GM23248 (cell line): ENCODE data around the gene PSORS1C1. TPM values are rescaled to one million over a fixed set of nuclear protein-coding genes. Genes with fewer than 3 reads are reported as not detected.

Source experiments
- DNase-seq: peaks from one replicate; pipeline ENCODE4 v3.0.0-alpha.2; 2015
- H2AFZ ChIP-seq: fragments of 200-600 bp; sonication (generic); 2 replicates; pipeline ENCODE4 v1.6.1; 2016; ENCODE audit warnings: antibody characterized with exemption
- H3F3A ChIP-seq: fragments of 200-600 bp; sonication (generic); 2 replicates; pipeline ENCODE4 v1.6.1; 2016; ENCODE audit warnings: mild to moderate bottlenecking, antibody characterized with exemption, mixed run types; ENCODE audit not compliant: insufficient read depth
- H3K27ac ChIP-seq: fragments of 200-600 bp; sonication (generic); 2 replicates; pipeline ENCODE4 v1.5.1; 2016; ENCODE audit warnings: mild to moderate bottlenecking
- H3K27me3 ChIP-seq: fragments of 200-600 bp; sonication (generic); replicated peaks from 2 replicates; pipeline ENCODE4 v1.6.1; 2016; ENCODE audit warnings: mild to moderate bottlenecking; ENCODE audit not compliant: insufficient read depth
- H3K36me3 ChIP-seq: fragments of 200-600 bp; sonication (generic); 2 replicates; pipeline ENCODE4 v1.6.1; 2016; ENCODE audit warnings: low read depth, mild to moderate bottlenecking
- H3K4me1 ChIP-seq: fragments of 200-600 bp; sonication (generic); 2 replicates; pipeline ENCODE4 v1.6.1; 2016; ENCODE audit warnings: mild to moderate bottlenecking; ENCODE audit not compliant: insufficient read depth
- H3K4me2 ChIP-seq: fragments of 200-600 bp; sonication (generic); one replicate; pipeline ENCODE4 v1.6.1; 2016; ENCODE audit warnings: mild to moderate bottlenecking; ENCODE audit not compliant: unreplicated experiment
- H3K4me3 ChIP-seq: fragments of 200-600 bp; sonication (generic); 2 replicates; pipeline ENCODE4 v1.5.1; 2016; ENCODE audit warnings: mild to moderate bottlenecking
- H3K79me2 ChIP-seq: fragments of 200-600 bp; sonication (generic); 2 replicates; pipeline ENCODE4 v1.6.1; 2016; ENCODE audit warnings: mild to moderate bottlenecking; ENCODE audit not compliant: insufficient read depth
- H3K9ac ChIP-seq: fragments of 200-600 bp; sonication (generic); 2 replicates; pipeline ENCODE4 v1.6.1; 2016; ENCODE audit warnings: mild to moderate bottlenecking
- H3K9me2 ChIP-seq: fragments of 200-600 bp; sonication (generic); 2 replicates; pipeline ENCODE4 v1.6.1; 2016; ENCODE audit warnings: mixed run types, mild to moderate bottlenecking, moderate library complexity; ENCODE audit not compliant: insufficient read depth
- H3K9me3 ChIP-seq: fragments of 200-600 bp; sonication (generic); one replicate; pipeline ENCODE4 v1.6.1; 2017; ENCODE audit warnings: low read depth
- H4K20me1 ChIP-seq: fragments of 200-600 bp; sonication (generic); 2 replicates; pipeline ENCODE4 v1.6.0; 2016; ENCODE audit not compliant: insufficient read depth
- EZH2 ChIP-seq: fragments of 200-600 bp; sonication (generic); IDR thresholded peaks from 2 replicates; pipeline ENCODE4 v1.6.1; 2018; ENCODE audit warnings: antibody characterized with exemption, mild to moderate bottlenecking; ENCODE audit not compliant: insufficient read depth, poor library complexity, severe bottlenecking
- EZH2phosphoT487 ChIP-seq: fragments of 200-600 bp; sonication (generic); IDR thresholded peaks from 2 replicates; pipeline ENCODE4 v1.6.1; 2018; ENCODE audit warnings: antibody characterized with exemption, moderate library complexity, mild to moderate bottlenecking, low read depth; ENCODE audit not compliant: insufficient read depth
- WGBS, 2 experiments: methylation state at CpG; one replicate each; pipeline ENCODE4 v1.1.6; 2015 to 2017; ENCODE audit warnings: low lambda C conversion rate in 2 of 2, low coverage in 1 of 2; ENCODE audit errors: missing lambda C conversion rate in 2 of 2; 5-methylcytosine and 5-hydroxymethylcytosine counted together
- in situ Hi-C: fragments of 300-500 bp; cut with MboI; formaldehyde crosslinking; loops from 2 replicates; pipeline ENCODE4 v1.15.0; 2020
- polyA plus RNA-seq: library from polyadenylated mRNA; unstranded; fragments of >200 nt; fragmentation: Nextera tagmentation; extraction: Ambion mirVana; gene quantifications from 2 replicates; pipeline ENCODE4 v1.2.1, GENCODE V29; 2016
- total RNA-seq: library from RNA; depleted of rRNA; stranded (reverse); fragments of >200 nt; shearing (Covaris generic); gene quantifications from 2 replicates; pipeline ENCODE4 v1.2.3, GENCODE V29; 2014

PSORS1C1 gene
- total and polyA plus RNA-seq, 2 experiments from 2014 or later, result 0.22 to 2.6 TPM

GRCh38 chr6:31173406-31173805, 58.8 kb downstream of the PSORS1C1 start:
- no peaks in the 10 kb centered on the region for H3K36me3 ChIP-seq
- H3K4me3 ChIP-seq, result no peak overlapping the region
- TF ChIP-seq EZH2phosphoT487 (no peak), EZH2 (no peak)
- H3K4me1 ChIP-seq, result peaks cover 13% of the 10 kb centered on the region
- peaks cover 18% of the 10 kb centered on the region; the same call in 1 of the 2 replicates for H3F3A ChIP-seq
- no peak overlapping the region for H3K9ac ChIP-seq
- no peaks in the 10 kb centered on the region for H3K9me3 ChIP-seq
- H3K27me3 ChIP-seq, result no peaks in the 10 kb centered on the region
- WGBS, 2 experiments, result 66 to 75% methylated on average over 3 of the region's 3 CpGs
- no peak for DNase-seq
- in situ Hi-C loops, result no loop called here
- no peaks in the 10 kb centered on the region for H3K9me2 ChIP-seq
- H3K4me2 ChIP-seq, result no peak overlapping the region
- H3K79me2 ChIP-seq, result no peaks in the 10 kb centered on the region
- no peak overlapping the region for H3K27ac ChIP-seq
- H4K20me1 ChIP-seq, result no peaks in the 10 kb centered on the region
- no peak overlapping the region for H2AFZ ChIP-seq

GRCh38 chr6:31174378-31174777, 59.8 kb downstream of the PSORS1C1 start:
- no peak for TF ChIP-seq EZH2
- no peak for TF ChIP-seq EZH2phosphoT487

GRCh38 chr6:31175971-31176370, 61.4 kb downstream of the PSORS1C1 start:
- no peak for TF ChIP-seq EZH2phosphoT487
- no peak for TF ChIP-seq EZH2
- Histone ChIP-seq H3K27me3 (no peaks in the 10 kb centered on the region), H2AFZ (peak overlapping the region; percentile 74), H3K79me2 (no peaks in the 10 kb centered on the region), H3K27ac (peak overlapping the region; percentile 51), H3F3A (peaks cover 12% of the 10 kb centered on the region; the same call in 1 of the 2 replicates), H3K4me1 (peaks cover 13% of the 10 kb centered on the region), H3K9me2 (no peaks in the 10 kb centered on the region), H3K4me2 (peak overlapping the region; percentile 54), H3K9ac (peak overlapping the region; percentile 31; the same call in 1 of the 2 replicates), H3K4me3 (no peak overlapping the region), H3K36me3 (no peaks in the 10 kb centered on the region), H3K9me3 (no peaks in the 10 kb centered on the region), H4K20me1 (no peaks in the 10 kb centered on the region)
- WGBS, 2 experiments, result 31 to 35% methylated on average over 3 of the region's 3 CpGs
- in situ Hi-C loops, result no loop called here
- DNase-seq, result peak; percentile 69

More at GRCh38 chr6:31174378-31174777, 59.8 kb downstream of the PSORS1C1 start:
- Histone ChIP-seq H3K4me2 (no peak overlapping the region), H2AFZ (no peak overlapping the region), H4K20me1 (no peaks in the 10 kb centered on the region), H3K9me3 (no peaks in the 10 kb centered on the region), H3K9me2 (no peaks in the 10 kb centered on the region), H3K4me1 (peaks cover 13% of the 10 kb centered on the region), H3F3A (peaks cover 12% of the 10 kb centered on the region; the same call in 1 of the 2 replicates), H3K79me2 (no peaks in the 10 kb centered on the region), H3K27ac (no peak overlapping the region), H3K27me3 (no peaks in the 10 kb centered on the region), H3K36me3 (no peaks in the 10 kb centered on the region), H3K9ac (no peak overlapping the region), H3K4me3 (no peak overlapping the region)
- no peak for DNase-seq
- WGBS, 2 experiments, result 91 to 96% methylated on average over 5 of the region's 5 CpGs
- in situ Hi-C loops, result no loop called here

DNA sequence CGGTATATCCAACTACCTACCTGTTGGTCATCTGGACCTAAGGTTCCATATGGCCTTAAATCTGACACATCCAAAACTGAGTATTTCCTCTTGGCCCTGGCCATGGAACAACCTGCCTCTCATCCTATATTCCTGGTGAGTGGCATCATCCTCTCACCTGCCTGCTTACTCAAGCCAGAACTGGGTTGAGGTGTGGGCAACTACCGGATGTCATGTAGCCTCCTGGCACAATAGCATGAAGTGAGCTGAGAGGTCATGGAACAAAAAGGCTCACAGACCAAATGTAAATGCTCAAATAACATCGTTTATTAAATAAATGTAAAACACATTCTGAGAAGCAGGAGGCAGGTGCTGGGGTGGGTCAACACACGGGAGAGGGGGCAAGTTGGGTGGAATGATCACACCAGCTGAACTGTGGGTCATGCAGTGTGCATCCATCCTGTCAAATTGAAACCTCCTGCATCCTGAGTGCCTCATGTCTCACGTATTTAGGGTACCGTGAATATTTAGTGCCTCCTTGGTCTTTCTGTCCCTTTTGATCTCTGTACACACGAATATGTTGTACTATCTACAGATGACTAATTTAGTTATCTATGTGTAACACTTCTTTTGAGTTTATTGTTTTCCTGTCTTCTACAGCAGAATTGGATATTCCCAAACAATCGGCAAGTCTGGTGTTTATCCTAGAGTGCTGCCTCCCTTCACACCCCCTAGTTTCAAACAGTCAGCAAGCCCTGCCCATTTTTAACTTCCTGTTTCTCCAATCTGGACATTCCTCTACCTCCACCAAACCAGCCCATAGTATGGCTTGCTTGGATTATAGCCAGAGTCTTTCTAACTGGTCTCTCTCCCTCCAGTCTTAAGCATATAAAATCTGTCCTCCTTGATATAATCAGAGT, 63.8 kb downstream of the PSORS1C1 start:
- Histone ChIP-seq H3K36me3 (no peaks in the 10 kb centered on the region), H2AFZ (peak overlapping the region; percentile 17; the same call in 1 of the 2 replicates), H3K9ac (no peak overlapping the region), H4K20me1 (no peaks in the 10 kb centered on the region), H3K9me3 (no peaks in the 10 kb centered on the region), H3F3A (peaks cover 12% of the 10 kb centered on the region; the same call in 1 of the 2 replicates), H3K4me3 (no peak overlapping the region), H3K4me1 (peaks cover 13% of the 10 kb centered on the region), H3K4me2 (no peak overlapping the region), H3K9me2 (no peaks in the 10 kb centered on the region), H3K79me2 (no peaks in the 10 kb centered on the region), H3K27ac (no peak overlapping the region), H3K27me3 (no peaks in the 10 kb centered on the region)
- no peak for TF ChIP-seq EZH2phosphoT487
- TF ChIP-seq EZH2, result no peak
- no peak for DNase-seq
- in situ Hi-C loops, result no loop called here
- WGBS, 2 experiments, result 59 to 63% methylated on average over 8 of the region's 8 CpGs
